GM18508 (cell line): ENCODE results near the gene RGS17.

Experiments
- ATAC-seq: cut with Tn5 transposase; IDR thresholded peaks from one replicate; pipeline ENCODE4 v1.9.1; 2021; ENCODE audit warnings: moderate number of reproducible peaks; ENCODE audit not compliant: insufficient read depth, unreplicated experiment

RGS17 gene

GRCh38 chr6:153086225-153086990, 44.7 kb downstream of the RGS17 start:
- ATAC-seq: no peak

- ATAC-seq: no peak
Observed at GRCh38 chr6:153085239-153085638, 45.8 kb downstream of the RGS17 start.

- no peak for ATAC-seq
Observed at GRCh38 chr6:153084393-153084792, 46.7 kb downstream of the RGS17 start.

- ATAC-seq: no peak
Observed at GRCh38 chr6:153083869-153084268, 47.2 kb downstream of the RGS17 start.

- ATAC-seq: no peak
Observed at GRCh38 chr6:153081914-153082313, 49.2 kb downstream of the RGS17 start.

GRCh38 chr6:153076431-153076830, 54.7 kb downstream of the RGS17 start:
- no peak for ATAC-seq

- no peak for ATAC-seq
Observed at GRCh38 chr6:153074761-153075160, 56.3 kb downstream of the RGS17 start.

- no peak for ATAC-seq
Observed at GRCh38 chr6:153073841-153074240, 57.2 kb downstream of the RGS17 start.

- no peak for ATAC-seq
Observed at GRCh38 chr6:153070756-153071155, 60.3 kb downstream of the RGS17 start.

- no peak for ATAC-seq
Observed at GRCh38 chr6:153069897-153070296, 61.2 kb downstream of the RGS17 start.

GRCh38 chr6:153065222-153065621, 65.9 kb downstream of the RGS17 start:
- ATAC-seq: no peak

- ATAC-seq: no peak
Observed at GRCh38 chr6:153063936-153064335, 67.1 kb downstream of the RGS17 start.

- ATAC-seq: no peak
Observed at GRCh38 chr6:153062516-153062915, 68.6 kb downstream of the RGS17 start.

- ATAC-seq: no peak
Observed at GRCh38 chr6:153059757-153060156, 71.3 kb downstream of the RGS17 start.

GRCh38 chr6:153059311-153059710, 71.8 kb downstream of the RGS17 start:
- ATAC-seq: no peak

- ATAC-seq: no peak
Observed at GRCh38 chr6:153058909-153059308, 72.2 kb downstream of the RGS17 start.

- ATAC-seq: no peak
Observed at GRCh38 chr6:153058291-153058690, 72.8 kb downstream of the RGS17 start.

GRCh38 chr6:153056308-153056707, 74.8 kb downstream of the RGS17 start:
- ATAC-seq: no peak

GRCh38 chr6:153051801-153052200, 79.3 kb downstream of the RGS17 start:
- ATAC-seq: no peak

- no peak for ATAC-seq
Observed at GRCh38 chr6:153048631-153049030, 82.5 kb downstream of the RGS17 start.

GRCh38 chr6:153047386-153047785, 83.7 kb downstream of the RGS17 start:
- ATAC-seq: no peak

- no peak for ATAC-seq
Observed at GRCh38 chr6:153045271-153045670, 85.8 kb downstream of the RGS17 start.
